Calu3 (cell line): ENCODE measurements around the gene LMBRD1. TPM values are rescaled to one million over a fixed set of nuclear protein-coding genes. Genes with fewer than 3 reads are reported as not detected.

Experiments
- BruUV-seq: library from RNA; stranded (reverse); fragments of 400-500 nt; replicated peaks from 2 replicates; lab custom pipeline; 2021; lab: Mats Ljungman, UMichigan
- CTCF ChIA-PET: fragments of 300-600 bp; sonication (Branson Sonifier 250); formaldehyde crosslinking; loops from one replicate; lab custom pipeline; 2022; ENCODE audit warnings: antibody characterized with exemption; lab: Charles Lee
- DNase-seq: peaks from one replicate; pipeline ENCODE4 v3.0.0; 2022
- H3K27ac Mint-ChIP-seq: one replicate; pipeline ENCODE4 v1.8.0; 2022; ENCODE audit warnings: mixed read lengths; ENCODE audit not compliant: unreplicated experiment
- H3K27me3 Mint-ChIP-seq: one replicate; pipeline ENCODE4 v1.8.0; 2022; ENCODE audit warnings: mixed read lengths; ENCODE audit not compliant: unreplicated experiment
- H3K36me3 Mint-ChIP-seq: one replicate; pipeline ENCODE4 v1.8.0; 2022; ENCODE audit warnings: mild to moderate bottlenecking, moderate library complexity, mixed read lengths; ENCODE audit not compliant: insufficient read depth, unreplicated experiment
- H3K4me1 Mint-ChIP-seq: one replicate; pipeline ENCODE4 v1.8.0; 2022; ENCODE audit warnings: mild to moderate bottlenecking, low read depth, mixed read lengths; ENCODE audit not compliant: unreplicated experiment
- H3K4me3 Mint-ChIP-seq: one replicate; pipeline ENCODE4 v1.8.0; 2022; ENCODE audit warnings: mild to moderate bottlenecking, low read depth, moderate library complexity, mixed read lengths; ENCODE audit not compliant: unreplicated experiment
- H3K9me3 Mint-ChIP-seq: one replicate; pipeline ENCODE4 v1.8.0; 2022; ENCODE audit warnings: low read depth, mixed read lengths; ENCODE audit not compliant: unreplicated experiment
- CTCF ChIP-seq: fragments of 200-600 bp; IDR thresholded peaks from one replicate; pipeline ENCODE4 v1.8.0; 2022; ENCODE audit warnings: antibody characterized with exemption; ENCODE audit not compliant: unreplicated experiment
- intact Hi-C: fragments of 100-400 bp; cut with micrococcal nuclease; formaldehyde crosslinking; loops from one replicate; pipeline ENCODE4 v1.10.0; 2022; ENCODE audit not compliant: unreplicated experiment
- total RNA-seq: library from RNA; stranded (reverse); gene quantifications from 2 replicates; pipeline ENCODE4 v1.2.3, GENCODE V29; 2022

LMBRD1 gene
- total RNA-seq, 1 experiment from 2014 or later: 36.6 TPM

DNA sequence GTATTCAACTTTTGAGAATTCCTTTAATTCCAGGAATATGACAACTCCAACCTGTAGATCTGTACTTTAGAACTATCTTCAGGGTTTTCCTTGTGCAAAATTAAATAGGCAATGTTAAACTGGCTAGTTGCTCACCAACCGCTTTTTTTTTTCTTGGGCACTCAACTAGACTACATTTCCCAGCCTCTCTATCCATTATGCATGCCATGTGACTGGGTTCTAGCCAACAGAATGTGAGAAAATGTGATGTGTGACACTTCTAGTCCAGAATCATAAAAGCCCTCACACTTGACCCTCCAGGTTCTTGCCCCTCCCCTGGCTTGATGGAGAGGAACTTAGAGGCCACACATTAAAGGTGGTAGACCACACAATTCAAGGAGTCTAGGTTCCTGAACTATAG, 166.0 kb downstream of the LMBRD1 start:
- H3K27ac Mint-ChIP-seq: no peak overlapping the region
- intact Hi-C loops: no loop called here

GRCh38 chr6:69627625-69628024, 169.2 kb downstream of the LMBRD1 start:
- no peaks in the 10 kb centered on the region for H3K36me3 Mint-ChIP-seq
- DNase-seq: no peak
- no TSS peak for BruUV-seq
- intact Hi-C loops: no loop called here
- H3K4me3 Mint-ChIP-seq: no peak overlapping the region
- no peak for TF ChIP-seq CTCF
- no peaks in the 10 kb centered on the region for H3K27me3 Mint-ChIP-seq
- H3K27ac Mint-ChIP-seq: no peak overlapping the region
- no peaks in the 10 kb centered on the region for H3K4me1 Mint-ChIP-seq
- CTCF ChIA-PET: no interaction called here
- H3K9me3 Mint-ChIP-seq: peaks cover 3% of the 10 kb centered on the region

More for the DNA sequence above, 166.0 kb downstream of the LMBRD1 start:
- Mint-ChIP-seq H3K4me1 (no peaks in the 10 kb centered on the region), H3K36me3 (no peaks in the 10 kb centered on the region), H3K27me3 (no peaks in the 10 kb centered on the region), H3K9me3 (peaks cover 3% of the 10 kb centered on the region), H3K4me3 (no peak overlapping the region)
- DNase-seq: no peak
- BruUV-seq: no TSS peak
- no peak for TF ChIP-seq CTCF
- CTCF ChIA-PET: no interaction called here

DNA sequence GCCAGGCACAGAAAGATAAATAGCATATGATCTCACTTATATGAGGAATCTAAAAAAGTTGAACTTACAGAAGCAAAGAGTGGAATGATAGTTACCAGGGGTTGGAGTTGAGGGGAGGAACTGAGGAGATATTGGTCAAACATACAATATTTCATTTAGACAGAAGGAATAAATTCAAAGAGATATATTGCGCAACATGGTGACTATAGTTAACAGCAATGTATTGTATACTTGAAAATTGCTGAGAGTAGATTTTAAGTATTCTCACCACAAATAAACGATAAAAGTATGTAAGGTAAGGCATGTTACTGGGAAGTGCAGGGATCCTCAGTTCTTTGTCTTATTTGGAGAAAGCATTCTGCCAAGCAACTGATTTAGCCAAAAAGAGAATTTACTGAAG, 171.9 kb downstream of the LMBRD1 start:
- no TSS peak for BruUV-seq
- intact Hi-C loops: no loop called here
- no peak for DNase-seq
- CTCF ChIA-PET: no interaction called here
- Mint-ChIP-seq H3K4me3 (no peak overlapping the region), H3K27ac (no peak overlapping the region), H3K27me3 (no peaks in the 10 kb centered on the region), H3K36me3 (no peaks in the 10 kb centered on the region), H3K9me3 (peaks cover 3% of the 10 kb centered on the region), H3K4me1 (no peaks in the 10 kb centered on the region)
- TF ChIP-seq CTCF: no peak

Other genes with a start within 250 kb of the LMBRD1 start
- not detected in 2 replicates for gene COL19A1, start 69.5 kb upstream of the LMBRD1 start, total RNA-seq